Measurements from ENCODE around the gene PBX3.

DNA sequence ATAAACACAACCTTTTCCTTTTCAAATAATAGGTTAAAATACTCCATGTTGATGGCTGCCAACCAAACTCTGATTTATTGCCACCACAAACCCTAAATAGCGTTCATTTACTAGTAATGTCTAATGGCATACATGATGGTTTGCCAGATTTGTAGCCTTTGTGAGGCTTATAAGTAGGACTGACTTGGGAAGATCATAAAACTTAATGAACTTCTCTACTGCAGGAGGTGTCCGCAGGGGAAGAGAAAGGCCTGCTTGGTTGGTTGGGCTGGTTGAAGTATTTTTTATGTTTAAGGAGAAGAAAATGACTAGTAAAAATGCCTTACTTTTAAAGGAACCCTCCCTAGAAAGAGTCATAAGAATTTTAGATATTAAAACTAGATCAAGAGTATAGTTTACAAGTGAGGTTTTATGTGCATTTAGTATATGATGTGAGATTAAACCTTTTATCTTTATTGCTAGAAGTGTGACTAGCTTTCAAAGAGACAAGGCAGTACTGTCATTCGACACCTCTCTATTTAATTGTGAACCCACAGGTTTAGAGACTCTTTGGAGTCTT, 5.0 kb downstream of the PBX3 start:
- TF ChIP-seq, protein P1, sequence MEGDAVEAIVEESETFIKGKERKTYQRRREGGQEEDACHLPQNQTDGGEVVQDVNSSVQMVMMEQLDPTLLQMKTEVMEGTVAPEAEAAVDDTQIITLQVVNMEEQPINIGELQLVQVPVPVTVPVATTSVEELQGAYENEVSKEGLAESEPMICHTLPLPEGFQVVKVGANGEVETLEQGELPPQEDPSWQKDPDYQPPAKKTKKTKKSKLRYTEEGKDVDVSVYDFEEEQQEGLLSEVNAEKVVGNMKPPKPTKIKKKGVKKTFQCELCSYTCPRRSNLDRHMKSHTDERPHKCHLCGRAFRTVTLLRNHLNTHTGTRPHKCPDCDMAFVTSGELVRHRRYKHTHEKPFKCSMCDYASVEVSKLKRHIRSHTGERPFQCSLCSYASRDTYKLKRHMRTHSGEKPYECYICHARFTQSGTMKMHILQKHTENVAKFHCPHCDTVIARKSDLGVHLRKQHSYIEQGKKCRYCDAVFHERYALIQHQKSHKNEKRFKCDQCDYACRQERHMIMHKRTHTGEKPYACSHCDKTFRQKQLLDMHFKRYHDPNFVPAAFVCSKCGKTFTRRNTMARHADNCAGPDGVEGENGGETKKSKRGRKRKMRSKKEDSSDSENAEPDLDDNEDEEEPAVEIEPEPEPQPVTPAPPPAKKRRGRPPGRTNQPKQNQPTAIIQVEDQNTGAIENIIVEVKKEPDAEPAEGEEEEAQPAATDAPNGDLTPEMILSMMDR (IDR thresholded peaks at IDR 0.05): no peak
- TF ChIP-seq EP300 (IDR thresholded peaks at IDR 0.05) (no peak), POLR2A (IDR thresholded peaks at IDR 0.05) (no peak)
